NCI-H82 treated with DMSO at 0.1 percent for 48 hours (cell line): ENCODE data around the gene LRRC74A.

Source experiments
- DNase-seq: peaks from one replicate; lab custom pipeline; 2025; ENCODE audit not compliant: unreplicated experiment; lab: John Stamatoyannopoulos, UW

The LRRC74A gene

DNA sequence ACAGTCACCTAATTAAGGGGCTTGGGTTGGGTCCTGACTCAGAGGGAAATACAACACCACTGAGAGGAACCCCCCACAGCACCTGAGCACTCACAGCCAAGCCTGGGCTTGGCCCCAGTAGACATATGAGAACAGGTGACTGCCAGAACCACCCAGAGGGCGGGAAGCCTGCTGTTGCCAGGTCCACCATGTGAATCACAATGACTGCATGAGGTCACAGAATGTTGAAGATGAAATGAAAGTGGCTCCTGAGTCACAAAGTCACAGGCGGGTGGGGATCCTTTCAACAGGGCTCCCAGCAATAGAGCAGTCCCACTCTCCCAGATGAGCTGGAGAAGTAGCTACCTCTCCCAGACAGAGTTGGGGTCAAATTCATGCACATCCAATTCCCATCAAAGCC is at the start of gene LRRC74A:
Gene LRRC74A, plus strand, starts transcription at position 287 of the 400 bp plus-strand sequence. CDS start 290 bp downstream, outside the sequence.
- DNase-seq = no peak

DNA sequence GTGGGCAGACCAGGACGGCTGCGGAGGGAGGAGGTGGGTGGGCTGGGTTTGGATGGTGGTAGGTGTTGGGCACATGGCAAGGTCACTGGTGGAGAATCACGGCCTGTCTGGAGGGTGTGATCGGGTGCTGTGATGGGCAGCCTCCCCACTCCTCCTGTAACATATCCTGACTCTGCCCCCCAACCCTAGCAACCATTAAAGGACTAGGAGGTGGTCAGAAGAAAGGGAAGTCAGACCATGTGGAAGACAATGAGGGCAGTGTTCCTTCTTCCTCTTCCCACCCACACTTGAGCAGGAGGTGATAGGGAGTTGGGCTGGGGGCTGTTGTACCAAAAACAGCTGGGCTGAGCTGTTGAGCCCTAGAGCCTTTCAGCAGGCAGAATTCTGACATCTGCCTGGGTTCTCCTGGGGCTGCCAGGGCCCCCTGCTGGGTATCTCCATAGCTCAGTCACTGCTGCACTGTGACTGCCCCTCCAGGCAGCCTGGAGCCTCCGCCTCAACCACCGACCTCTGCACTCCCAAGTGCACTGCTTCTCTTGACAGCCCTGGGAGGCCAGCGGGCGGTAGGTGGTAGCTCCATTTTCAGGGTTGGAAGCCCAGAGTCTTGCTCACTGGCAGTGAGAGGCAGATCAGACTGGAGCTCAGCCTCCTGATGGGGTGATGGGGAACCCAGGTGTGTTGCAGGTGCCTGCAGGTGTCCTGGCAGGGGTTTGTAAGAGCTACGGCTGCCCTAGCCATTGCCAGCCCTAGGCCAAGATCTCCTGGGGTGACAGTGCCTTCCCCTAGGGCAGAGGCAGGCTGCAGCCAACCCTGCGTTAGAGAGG is 49.6 kb upstream of the LRRC74A start:
- DNase-seq = no peak

- no peak for DNase-seq
Observed at GRCh38 chr14:76777721-76778120, 48.5 kb upstream of the LRRC74A start.

- DNase-seq = no peak
Observed at GRCh38 chr14:76778546-76779215, 47.5 kb upstream of the LRRC74A start.

GRCh38 chr14:76779221-76780057 is 46.8 kb upstream of the LRRC74A start:
- no peak for DNase-seq

GRCh38 chr14:76780058-76780345 is 46.2 kb upstream of the LRRC74A start:
- no peak for DNase-seq

GRCh38 chr14:76780360-76780759 is 45.8 kb upstream of the LRRC74A start:
- no peak for DNase-seq

- no peak for DNase-seq
Observed at GRCh38 chr14:76780875-76781647, 45.1 kb upstream of the LRRC74A start.

DNA sequence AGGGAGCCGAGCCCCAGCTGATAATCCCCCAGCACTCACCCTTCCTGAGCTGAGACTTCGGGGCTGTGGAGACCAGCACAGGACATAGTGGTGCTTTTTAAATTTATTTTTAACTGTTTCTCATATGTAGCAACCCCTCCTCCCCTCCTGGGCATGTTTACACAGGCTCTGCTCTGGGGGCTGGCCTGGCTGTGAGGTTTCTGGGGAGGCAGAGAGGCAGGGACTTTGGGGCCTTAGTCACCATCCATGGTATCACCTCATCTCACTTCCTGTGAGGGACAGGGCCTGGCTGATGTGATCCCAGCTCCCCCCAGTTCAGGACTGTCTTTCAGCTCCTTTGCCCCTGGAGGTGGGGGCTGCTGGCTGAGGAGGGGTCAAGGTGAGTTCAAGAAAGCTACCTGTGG is 44.6 kb upstream of the LRRC74A start:
- DNase-seq = no peak

GRCh38 chr14:76782115-76782884 is 43.9 kb upstream of the LRRC74A start:
- no peak for DNase-seq

DNA sequence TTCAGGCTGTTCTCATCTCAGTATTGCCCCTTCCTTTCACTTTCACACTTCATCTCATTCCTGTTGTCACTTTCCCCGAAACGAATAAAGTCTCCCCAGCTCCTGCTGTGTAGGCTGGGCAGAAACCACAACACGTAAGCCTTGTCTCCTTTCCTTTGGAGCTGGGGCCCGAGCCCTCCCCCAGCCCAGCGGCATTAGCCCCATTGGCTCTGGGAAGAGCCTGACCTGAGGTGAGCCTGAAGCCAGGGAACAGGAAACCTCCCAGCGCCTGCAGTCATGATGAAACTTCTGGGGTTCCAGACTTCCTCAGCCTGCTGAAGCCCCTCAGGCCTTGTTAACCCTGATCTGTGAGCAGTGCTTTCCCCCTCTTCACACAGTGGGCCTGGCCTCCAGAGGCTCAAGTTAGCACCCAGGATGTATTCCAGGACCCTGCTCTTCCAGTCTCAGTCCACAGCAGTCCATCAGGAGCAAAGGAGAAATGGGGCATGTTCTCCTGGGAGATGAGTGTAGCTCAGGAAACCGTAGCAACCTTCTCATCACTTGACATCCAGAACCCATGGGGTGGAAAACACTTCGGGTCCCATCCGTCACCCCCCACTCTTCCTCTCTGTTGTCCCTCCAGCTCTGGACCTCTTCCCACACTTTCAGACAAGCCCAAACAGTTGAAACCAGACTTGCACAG is 43.2 kb upstream of the LRRC74A start:
- DNase-seq = no peak

GRCh38 chr14:76784266-76784874 is 41.8 kb upstream of the LRRC74A start:
- no peak for DNase-seq

GRCh38 chr14:76784881-76785280 is 41.3 kb upstream of the LRRC74A start:
- peak; percentile 58 for DNase-seq

GRCh38 chr14:76786601-76787000 is 39.6 kb upstream of the LRRC74A start:
- no peak for DNase-seq

GRCh38 chr14:76792422-76792821 is 33.8 kb upstream of the LRRC74A start:
- DNase-seq = no peak

DNA sequence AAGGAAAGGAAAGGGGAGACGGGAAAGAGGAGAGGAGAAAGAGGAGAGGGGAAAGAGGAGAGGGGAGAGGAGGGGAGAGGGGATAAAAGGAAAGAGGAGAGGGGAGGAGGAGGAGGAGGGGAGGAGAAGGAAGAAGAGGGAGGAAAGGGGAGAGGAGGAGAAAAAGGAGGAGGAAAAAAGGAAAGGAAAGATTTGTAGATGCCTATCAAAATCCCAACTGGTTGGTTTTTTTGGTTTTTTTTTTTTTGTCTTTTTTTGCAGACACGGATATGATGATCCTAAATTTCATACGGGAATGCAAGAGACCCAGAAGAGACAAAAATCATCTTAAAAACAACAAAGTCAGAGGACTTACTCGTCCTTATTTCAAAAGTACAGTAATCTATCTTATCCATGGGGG is 32.9 kb upstream of the LRRC74A start:
- DNase-seq = no peak

- DNase-seq = no peak
Observed at GRCh38 chr14:76793956-76794355, 32.3 kb upstream of the LRRC74A start.

- no peak for DNase-seq
Observed at GRCh38 chr14:76806446-76806845, 19.8 kb upstream of the LRRC74A start.

DNA sequence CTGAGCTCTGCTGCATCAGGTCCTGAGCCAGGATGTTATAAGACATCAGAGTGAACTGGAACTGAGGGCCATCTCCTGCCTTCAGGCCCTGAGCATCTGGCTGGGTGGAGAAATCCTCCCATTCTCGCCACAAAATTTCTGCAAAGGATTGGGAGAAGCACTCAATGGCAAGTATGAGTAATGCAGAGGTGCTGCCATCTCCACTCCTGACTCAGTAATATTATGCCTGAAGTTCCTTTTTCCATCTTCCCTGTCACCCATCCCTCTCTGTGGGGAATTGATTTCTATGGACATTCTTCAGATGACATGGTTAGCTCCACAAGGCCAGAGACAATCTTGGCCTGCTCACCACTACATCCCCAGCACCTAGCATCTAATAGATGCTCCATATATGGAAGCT is 18.2 kb upstream of the LRRC74A start:
- DNase-seq = no peak
